NCI-H187 treated with DMSO at 0.1 percent for 48 hours (cell line): Measurements from ENCODE around the gene AK5.

Experiments used
- DNase-seq: peaks from one replicate; lab custom pipeline; 2025; lab: John Stamatoyannopoulos, UW

Gene AK5, protein sequence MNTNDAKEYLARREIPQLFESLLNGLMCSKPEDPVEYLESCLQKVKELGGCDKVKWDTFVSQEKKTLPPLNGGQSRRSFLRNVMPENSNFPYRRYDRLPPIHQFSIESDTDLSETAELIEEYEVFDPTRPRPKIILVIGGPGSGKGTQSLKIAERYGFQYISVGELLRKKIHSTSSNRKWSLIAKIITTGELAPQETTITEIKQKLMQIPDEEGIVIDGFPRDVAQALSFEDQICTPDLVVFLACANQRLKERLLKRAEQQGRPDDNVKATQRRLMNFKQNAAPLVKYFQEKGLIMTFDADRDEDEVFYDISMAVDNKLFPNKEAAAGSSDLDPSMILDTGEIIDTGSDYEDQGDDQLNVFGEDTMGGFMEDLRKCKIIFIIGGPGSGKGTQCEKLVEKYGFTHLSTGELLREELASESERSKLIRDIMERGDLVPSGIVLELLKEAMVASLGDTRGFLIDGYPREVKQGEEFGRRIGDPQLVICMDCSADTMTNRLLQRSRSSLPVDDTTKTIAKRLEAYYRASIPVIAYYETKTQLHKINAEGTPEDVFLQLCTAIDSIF

DNA sequence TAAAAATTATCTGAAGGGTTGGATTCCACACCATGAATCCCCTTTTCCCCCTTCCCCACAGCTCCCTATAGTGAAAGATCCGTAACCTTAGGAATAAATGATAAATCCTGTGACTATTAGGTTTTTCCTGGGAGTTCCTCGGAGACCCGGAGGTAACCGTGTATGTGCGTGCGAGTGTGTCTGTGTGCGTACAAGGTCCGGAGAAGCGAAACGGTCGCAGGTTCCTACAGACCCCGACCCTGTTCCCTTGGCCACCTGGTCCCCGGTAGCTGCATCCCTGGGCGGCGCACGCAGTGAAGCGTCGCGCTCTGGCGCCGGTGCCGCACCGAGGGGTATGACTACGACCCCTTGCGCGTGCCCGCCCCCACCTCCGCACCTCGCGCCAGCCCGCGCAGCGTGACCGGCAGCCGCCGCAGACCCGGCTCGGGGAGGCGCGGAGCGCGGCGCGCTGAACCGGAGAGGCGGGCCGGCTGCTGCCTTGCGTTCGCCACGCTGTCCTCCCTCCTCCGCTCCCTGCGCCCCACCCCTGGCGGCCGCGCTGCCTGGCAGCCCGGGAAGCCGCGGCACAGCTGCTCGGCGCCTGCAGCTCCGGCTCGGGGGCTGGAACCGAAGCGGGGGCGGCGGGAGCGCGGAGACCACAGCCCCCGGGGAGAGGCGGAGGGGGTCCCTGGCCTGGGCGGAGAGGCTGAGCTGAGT is at the start of gene AK5:
TSS of gene AK5 (plus strand) at position 529 of the 696 bp plus-strand sequence. CDS start 295 bp downstream, outside the sequence.
- DNase-seq, result no peak

DNA sequence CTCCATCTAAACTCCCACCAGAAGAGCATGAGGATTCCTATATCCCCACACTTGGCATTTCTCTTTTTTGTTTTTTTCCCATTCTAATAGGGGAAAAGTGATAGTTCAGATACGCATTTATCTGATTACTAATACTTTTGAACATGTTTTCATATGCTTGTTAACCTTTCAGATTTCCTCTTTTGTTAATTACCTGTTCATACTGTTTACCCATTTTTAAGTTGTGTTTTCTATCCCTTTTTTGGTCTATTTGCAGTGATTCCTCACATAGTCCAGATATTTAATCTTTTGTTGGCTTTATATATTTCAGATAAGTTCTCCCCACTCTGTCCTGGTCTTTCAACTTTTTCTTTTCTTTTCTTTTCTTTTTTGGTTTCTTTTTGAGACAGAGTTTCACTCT is 49.0 kb upstream of the AK5 start:
- no peak for DNase-seq

DNA sequence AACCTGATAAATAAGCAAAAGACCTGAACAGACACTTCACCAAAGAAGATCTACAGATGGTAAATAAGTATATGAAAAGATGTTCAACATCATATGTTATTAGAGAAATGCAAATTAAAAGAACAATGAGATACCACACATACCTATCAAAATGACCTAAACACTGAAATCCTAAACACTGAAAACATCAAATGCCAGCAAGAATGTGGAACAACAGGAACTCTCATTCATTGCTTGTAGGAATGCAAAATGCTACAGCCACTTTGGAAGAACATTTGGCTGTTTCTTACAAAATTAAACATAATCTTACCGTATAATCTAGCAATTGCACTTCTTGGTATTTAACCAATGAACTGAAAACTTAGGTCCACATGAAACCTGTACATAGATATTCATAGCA is 47.7 kb upstream of the AK5 start:
- no peak for DNase-seq

DNA sequence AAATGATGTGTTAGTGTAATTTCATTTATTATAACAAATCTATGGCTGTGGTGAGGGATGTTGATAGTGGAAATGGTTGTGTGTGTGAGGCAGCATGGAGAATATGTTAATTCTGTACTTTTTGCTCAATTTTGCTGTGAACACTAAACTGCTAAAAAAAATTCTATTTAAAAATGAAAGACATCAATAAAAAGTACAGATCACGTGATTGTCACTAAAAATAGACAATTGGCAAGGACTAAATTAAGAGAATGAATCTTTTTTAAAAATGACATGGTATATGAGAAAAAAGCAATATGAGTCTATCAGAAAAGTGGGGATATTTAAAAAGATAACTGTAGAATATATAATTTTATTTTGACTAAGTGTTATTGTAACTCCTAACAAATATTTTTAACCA is 46.9 kb upstream of the AK5 start:
- no peak for DNase-seq

DNA sequence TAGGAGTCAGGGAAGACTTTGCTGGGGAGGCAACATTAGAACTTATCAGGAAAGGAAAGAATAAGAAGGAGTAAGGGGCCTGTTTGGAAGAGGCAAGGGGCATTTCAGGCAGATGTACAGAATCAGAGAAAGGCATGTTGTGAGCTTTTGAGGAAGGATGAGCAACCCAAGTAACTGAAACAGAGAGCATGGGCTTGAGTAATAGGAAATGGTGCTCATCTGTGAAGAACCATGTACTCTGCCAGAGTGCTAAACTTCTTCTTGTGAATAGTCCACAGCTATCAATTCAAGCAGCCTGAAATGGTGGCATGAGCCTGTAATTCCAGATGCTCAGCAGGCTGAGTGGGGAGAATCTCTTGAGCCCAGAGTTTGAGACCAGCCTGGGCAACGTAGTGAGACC is 43.4 kb upstream of the AK5 start:
- no peak for DNase-seq

DNA sequence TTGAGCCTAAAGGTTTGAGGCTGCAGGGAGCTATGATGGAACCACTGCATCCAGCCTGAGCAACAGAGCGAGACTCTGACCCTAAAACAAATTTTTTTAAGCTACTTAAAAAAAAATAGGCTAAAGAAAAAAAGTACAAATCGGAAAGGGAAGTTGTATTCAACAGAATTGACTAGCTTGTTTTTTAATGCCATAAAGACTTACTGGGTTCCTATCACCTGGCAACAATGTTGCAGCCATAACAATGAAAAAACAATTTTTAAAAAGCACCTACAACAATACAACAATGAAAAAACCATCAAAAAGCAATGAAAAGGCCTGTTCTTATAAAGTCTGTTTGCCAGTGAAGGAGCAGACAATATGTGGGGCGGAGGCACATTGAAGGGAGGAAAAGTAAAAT is 42.5 kb upstream of the AK5 start:
- no peak for DNase-seq

DNA sequence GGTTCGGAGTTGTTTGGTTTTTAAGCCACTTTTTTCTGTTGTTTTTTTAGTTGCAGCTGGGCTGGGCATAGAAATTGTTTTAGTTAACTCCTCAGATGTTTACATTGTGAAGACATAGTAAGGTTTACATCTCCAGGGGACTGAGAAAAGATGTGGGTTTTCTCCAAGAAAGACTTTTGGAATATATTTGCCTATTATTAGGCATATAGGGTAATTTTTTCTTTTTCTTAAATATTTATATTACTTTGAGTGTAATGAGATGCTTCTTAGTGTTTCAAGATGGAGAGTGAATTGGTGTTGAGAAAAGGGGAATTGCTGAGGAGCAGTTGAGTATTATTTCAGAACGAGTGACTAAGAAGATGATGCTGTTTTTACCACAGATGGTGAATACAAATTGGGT is 36.0 kb upstream of the AK5 start:
- no peak for DNase-seq

DNA sequence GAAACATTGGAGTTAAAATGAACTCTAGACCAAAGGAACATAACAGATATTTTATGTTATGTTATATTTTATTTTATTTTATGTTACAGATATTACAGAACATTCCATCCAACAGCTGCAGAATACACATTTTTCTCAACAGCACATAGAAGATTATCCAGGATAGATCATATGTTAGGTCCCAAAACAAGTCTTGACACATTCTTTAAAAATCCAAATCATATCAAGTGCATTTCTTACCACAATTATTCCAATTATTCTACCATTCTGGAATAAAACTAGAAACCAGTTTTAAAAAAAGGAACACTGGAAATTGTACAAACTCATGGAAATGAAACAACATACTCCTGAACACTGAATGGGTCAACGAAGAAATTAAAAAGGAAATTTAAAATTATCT is 31.7 kb upstream of the AK5 start:
- DNase-seq, result no peak

DNA sequence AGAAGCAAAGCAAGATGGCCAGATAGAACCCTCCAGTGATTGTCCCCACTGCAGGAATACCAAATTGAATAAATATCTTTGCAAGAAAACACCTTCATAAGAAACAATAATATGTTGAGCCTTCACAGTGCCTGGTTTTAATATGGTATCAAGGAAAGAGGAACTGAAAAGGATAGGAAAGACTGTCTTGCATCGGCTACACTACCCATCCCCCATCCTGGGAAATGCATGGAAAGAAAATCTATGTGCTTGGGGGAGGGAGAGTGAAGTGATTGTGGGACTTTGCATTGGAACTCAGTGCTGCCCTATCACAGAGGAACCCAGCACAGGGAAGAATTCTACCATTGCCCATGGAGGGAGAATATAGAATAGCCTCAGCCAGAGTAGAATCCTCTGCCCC is 28.6 kb upstream of the AK5 start:
- no peak for DNase-seq

DNA sequence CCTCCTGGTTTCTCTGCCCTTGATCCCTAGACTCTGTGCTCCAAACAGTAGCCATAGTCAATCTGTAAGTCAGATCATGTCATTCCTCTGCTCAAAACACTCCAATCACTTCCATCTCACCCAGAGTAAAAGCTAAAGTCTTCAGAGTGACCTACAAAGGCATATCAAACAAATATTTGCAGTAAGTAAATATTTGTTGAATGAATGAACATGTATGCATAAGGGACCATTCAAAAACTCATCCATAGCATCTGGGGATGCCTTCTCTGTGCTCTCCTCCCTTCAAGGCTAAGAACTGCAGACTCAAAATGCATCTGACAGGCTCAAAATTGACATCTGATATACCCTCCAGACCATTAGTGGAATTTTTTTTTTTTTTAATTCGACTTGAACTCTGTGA is 18.1 kb upstream of the AK5 start:
- no peak for DNase-seq

DNA sequence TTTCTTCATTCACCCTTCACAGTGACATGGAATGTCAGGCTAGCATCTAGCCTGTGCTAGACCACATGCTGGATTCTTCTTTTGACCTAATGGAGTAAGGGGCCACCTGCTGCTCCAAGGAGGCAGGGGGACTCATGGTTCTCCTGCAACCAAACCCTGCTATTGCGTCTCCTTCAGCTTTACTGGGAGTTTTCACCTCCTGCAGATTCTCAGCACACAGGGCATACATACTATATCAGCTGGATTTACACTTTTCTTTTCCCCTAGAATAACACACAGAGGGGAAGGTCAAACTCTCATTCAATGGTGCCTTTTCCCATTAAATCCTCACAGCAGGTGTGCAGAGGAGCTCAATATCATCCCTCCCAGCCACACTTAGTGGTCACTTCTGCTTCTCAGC is 16.6 kb upstream of the AK5 start:
- no peak for DNase-seq

DNA sequence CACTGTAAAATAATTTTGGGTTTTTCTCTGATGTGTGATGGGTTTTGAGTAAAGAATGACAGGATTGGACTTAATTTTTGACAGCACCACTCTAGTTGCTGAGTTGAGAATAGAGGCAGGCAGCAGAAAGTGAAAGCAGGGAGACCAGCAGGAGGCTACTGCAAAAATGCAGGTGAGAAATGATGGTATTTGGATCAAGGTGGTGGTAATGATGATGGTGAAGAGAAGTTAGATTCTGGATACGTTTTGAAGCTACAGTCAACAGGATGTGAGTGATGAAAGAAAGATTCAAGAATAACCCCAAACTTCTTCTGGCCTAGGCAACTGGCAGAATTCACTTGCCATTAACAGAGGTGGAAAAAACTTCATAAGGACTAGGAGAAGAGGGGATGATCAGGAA is 14.8 kb upstream of the AK5 start:
- no peak for DNase-seq

DNA sequence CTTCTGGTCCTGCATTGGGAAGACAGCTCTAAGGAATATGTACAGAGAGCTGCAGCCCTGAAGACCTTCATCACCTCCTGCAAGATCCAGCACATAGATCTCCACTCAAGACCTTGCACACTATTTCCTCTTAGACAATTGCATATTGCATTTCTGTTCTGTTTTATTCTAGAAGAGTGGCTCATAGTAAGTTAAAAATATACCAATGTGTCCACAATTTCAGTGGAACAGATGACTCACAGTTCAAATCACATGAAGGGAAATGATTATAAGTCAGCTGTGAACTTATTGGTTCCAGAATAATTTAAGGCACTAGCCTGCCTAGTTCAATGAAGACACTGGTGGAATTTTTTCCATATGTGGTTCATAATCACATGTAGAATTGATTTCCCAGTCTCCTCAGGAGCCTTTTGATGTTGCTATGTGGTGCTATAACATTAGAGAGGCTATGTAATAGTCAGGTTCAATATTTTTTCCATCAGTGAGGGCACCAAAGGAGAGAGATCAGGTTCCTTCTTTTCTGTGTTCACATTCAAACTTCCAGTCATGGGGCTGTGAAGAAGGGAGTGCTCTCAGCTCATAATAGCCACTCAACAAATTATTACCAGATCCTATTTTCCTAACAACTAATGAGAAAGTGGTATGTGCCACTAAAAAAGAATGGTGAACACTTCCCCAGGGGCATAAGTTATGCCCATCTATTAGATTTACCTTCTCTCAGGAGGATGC is 9.8 kb upstream of the AK5 start:
- no peak for DNase-seq

DNA sequence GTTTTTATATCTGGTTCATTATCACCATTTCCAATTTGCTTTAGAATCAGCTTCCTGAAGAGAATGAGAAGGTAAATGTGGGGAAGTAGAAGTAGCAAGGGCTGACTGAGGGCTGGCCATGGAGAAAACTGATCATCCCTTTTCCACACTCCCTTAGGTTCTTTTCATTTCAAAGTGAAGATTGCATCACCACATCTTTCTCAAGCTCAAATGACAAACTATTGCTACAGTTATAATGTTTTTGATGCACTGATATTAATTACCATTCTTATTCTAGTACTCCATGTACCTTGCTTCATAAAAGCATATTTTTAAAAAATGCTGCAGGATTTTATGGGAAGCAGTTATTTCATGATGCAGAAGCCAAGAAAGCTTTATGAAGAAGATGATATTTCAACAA is 7.9 kb upstream of the AK5 start:
- no peak for DNase-seq

DNA sequence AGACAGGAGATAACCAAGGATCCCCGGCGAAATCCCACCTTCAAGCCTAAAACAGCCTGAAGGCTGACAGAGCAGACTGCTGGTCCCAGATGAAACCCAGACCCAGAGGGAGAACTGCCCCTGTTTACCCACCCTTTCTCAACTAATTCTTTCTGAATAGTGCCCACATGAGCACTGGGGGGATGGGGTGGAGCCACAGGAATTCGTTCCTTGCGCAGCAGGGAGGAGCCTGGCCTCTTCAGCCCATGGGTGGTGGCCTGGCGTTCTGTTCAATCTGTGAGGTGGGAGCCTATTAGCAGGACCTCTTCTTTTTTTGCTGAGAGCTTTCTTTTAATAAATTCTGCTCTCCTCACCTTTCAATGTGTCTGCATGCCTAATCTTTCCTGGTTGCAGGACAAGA is 6.6 kb upstream of the AK5 start:
- no peak for DNase-seq

DNA sequence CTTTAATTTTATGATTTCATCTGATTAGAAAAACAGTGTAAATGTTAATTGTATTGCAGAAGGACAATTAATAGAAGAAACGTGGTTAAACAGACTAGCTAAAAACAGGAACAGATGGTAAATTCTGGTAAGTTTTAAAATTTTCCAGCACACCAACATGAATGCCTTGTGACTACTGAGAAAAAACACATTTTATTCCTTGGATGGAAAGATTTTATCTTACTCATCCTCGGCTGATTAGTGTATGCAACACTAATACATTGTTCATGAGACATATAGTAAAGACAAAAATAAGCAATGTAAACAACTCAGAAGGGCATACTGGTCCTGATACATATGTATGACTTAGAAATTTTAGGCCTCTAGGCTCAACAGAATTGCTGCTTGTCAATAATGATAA is 4.9 kb upstream of the AK5 start:
- no peak for DNase-seq

DNA sequence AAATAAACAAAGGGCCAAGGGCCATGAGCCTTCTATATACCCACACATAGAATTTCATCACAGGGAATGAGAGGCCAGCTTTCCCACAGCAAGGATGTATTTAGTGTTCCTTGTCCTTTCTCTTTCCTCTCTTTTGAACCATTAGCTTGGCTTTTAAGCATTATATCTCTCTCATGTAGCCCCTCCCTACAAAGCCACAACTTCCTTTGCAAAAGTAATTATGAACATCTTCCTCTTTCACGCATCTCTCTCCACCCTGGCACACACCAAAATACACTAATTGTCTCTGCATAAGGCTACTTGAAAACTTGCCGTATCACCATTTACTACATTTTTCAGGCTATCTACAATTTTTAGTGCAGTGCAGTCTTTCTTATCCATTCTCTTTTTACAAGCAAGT is 1.9 kb upstream of the AK5 start:
- DNase-seq, result no peak

DNA sequence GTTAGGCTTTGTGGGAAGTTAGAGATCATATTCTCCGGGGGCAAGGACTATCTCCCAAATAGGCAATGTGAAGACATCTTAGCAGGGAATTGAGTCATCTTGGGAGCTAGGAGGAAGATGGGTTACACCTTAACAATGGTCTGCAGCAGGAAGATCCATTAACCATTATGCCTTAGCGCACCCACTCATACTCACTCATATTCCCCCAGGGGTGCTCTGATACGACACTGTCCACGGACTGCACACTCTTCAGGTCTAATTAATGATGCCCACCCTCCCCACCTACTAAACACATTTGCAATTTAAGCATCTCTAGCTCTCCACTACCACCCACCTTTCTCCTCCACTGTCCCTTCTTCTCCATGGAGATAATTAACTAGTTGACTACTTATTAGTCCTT is 857 bp upstream of the AK5 start:
- no peak for DNase-seq

DNA sequence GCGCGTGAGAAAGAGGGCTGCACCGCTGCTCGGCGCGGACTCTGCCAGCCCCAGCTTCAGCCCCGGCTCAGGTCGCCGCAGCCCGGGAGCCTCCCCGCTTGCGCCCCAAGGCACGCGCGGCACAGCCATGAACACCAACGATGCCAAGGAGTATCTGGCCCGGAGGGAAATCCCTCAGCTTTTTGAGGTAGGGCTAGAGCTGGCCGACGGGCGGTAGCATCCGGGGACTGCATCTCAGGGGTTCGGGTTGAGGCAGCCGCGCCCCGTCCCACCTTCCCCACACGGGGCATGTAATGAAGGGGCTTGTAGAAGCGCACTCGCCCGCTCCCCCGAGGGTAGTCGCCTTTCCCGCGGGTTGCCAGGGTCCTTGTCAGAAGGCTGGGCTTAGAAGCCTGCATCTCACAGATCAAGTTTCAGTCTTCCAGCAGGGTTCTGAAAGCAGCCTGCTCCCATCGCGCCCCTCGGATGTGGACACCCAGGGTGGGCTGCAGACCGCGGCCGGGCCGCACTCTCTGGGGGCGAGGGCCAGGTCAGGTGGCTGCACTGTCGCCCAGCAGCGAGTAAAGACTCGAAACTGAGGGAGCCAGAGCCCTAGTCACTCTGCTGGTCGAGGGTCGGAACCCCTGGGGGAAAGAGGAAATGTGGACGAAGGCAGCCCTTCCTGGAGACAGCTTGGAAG is 507 bp downstream of the AK5 start:
- DNase-seq, result no peak

DNA sequence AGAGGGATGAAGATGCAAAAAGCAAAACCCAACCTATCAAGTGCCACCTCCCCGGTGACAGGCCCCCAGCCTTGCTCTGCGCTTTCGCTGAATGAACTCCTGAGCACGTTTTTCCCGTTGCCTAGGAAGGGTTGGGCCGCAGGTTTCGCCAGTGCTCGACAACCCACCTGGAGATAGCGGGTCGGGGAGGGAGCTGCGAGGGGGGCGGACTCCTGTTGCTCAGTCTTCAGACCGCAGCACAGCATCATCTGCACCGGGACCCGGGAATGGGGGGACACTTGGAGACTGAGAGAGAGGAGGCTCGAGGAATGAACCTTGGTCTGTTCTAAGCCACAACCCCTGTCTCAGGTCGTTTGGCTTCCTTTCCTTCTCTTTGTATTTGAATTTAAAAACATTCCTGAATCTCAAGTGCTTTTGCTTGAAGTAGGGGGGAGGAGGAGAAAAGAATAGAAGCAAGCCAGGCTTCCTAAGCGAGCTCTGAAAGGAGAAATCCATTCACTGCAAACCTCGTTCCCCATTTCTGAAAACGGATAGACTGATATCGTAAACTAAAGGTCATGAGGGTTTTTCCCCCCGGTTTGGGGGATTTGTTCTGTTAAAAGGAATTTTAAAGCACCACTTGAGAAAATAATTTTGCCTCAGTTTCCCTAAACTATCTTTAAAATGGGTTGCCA is 1.2 kb downstream of the AK5 start:
- DNase-seq, result no peak

DNA sequence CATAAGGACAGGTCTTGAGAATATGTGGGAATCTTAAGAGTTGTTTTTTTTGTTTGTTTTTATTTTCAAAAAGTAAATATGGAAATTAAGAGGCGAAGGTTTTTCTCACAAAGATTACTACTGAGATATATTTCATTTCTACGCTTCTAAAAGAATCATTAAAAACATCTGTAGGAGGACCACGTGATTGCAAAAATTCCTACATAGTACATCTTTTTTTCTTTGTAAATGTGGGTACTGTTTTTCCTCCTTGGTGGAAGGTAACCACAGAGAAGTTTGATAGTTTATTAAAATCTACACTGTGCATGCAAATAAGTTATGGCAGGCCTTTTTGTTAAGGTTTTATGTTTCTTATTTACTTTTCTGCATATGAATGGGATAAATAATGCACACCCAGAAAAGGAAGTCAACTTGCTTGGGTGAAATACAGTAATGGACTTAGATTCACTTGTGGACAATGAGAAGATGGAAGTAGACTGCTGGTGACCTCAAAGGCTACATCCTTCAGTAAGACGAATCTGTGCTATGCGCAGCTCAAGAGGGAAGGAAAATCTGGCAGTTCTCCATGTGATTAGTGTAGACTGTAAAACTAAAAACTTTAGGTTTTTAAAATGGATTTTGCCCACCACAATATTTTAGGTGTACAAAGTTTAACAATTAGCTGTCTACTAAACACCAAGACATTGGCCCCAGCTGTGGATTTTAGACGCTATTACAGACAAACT is 2.0 kb downstream of the AK5 start:
- DNase-seq, result no peak
